Endothelial cell of umbilical vein (primary cell): ENCODE measurements around the gene MUC20. TPM values are rescaled to one million over a fixed set of nuclear protein-coding genes. Genes with fewer than 3 reads are reported as not detected.
"Not testable (repeated sequence)": the region's sequence is repeated elsewhere in the genome, so short reads cannot be mapped to it uniquely, and the experiment has no call there.

ENCODE experiments used
- BruUV-seq: library from RNA; stranded (reverse); fragments of 400-500 nt; replicated peaks from 2 replicates; lab custom pipeline; 2021; lab: Mats Ljungman, UMichigan
- CTCF ChIA-PET: fragments of 300-600, 350-600 bp; sonication (Branson Sonifier 250); formaldehyde crosslinking; loops from one replicate; lab custom pipeline; 2021; ENCODE audit warnings: antibody characterized with exemption, inconsistent platforms; lab: Charles Lee
- POLR2A ChIA-PET: fragments of 300-600, 350-600 bp; sonication (Branson Sonifier 250); formaldehyde crosslinking; loops from one replicate; lab custom pipeline; 2021; ENCODE audit warnings: antibody characterized with exemption, inconsistent platforms; lab: Charles Lee
- DNase-seq: peaks from one replicate; pipeline ENCODE4 v3.0.0-alpha.2; 2011; ENCODE audit warnings: low read depth, low spot score
- FAIRE-seq: peaks from 2 replicates; lab custom pipeline; 2011; peaks lifted over from hg19 to GRCh38; lab: Jason Lieb, UNC
- H2AFZ ChIP-seq: 2 replicates; pipeline ENCODE4 v1.6.0; 2012; ENCODE audit warnings: low read depth, low read length, control low read depth, inconsistent platforms
- H3K27ac ChIP-seq: 2 replicates; pipeline ENCODE4 v1.5.1; 2011; ENCODE audit warnings: low read depth, mild to moderate bottlenecking, control low read depth, low read length, moderate library complexity; ENCODE audit not compliant: insufficient read depth
- H3K27me3 ChIP-seq, 2 experiments: 2 replicates each; pipeline versions ENCODE4 v1.6.0 to v1.6.1; 2011; ENCODE audit warnings: low read length in 2 of 2, mixed read lengths in 1 of 2; ENCODE audit not compliant: control insufficient read depth in 2 of 2, insufficient read depth in 2 of 2
- H3K36me3 ChIP-seq, 2 experiments: 2 replicates in 1 of 2; 3 replicates in 1 of 2; pipeline ENCODE4 v1.5.1; 2011; ENCODE audit warnings: low read length in 2 of 2, mild to moderate bottlenecking in 1 of 2, moderate library complexity in 1 of 2; ENCODE audit not compliant: control insufficient read depth in 2 of 2, insufficient read depth in 2 of 2; ENCODE audit errors: extremely low read depth in 1 of 2
- H3K4me1 ChIP-seq: 3 replicates; pipeline ENCODE4 v1.5.1; 2011; ENCODE audit warnings: mild to moderate bottlenecking, low read length; ENCODE audit not compliant: control insufficient read depth, insufficient read depth; ENCODE audit errors: extremely low read depth
- H3K4me2 ChIP-seq: 2 replicates; pipeline ENCODE4 v1.6.1; 2011; ENCODE audit warnings: low read length, control low read depth, mixed read lengths; ENCODE audit not compliant: insufficient read depth
- H3K4me3 ChIP-seq, 3 experiments: fragments of 200-600 bp in 1 of 3; sonication (generic), shearing (Covaris generic) in 1 of 3; replicated peaks in 1 of 3; 2 replicates each; pipeline ENCODE4 v1.5.1; 2011 to 2016; ENCODE audit warnings: control low read depth in 3 of 3, low read length in 3 of 3, mild to moderate bottlenecking in 2 of 3, inconsistent platforms in 1 of 3, low read depth in 1 of 3, moderate library complexity in 1 of 3; ENCODE audit not compliant: insufficient read depth in 1 of 3
- H3K79me2 ChIP-seq: 2 replicates; pipeline ENCODE4 v1.6.0; 2012; ENCODE audit warnings: low read length, inconsistent platforms; ENCODE audit not compliant: control insufficient read depth, insufficient read depth
- H3K9ac ChIP-seq: replicated peaks from 2 replicates; pipeline ENCODE3; 2011; ENCODE audit warnings: low read length, control low read depth; ENCODE audit not compliant: insufficient read depth; ENCODE audit errors: extremely low read depth
- H3K9me1 ChIP-seq: replicated peaks from 3 replicates; pipeline ENCODE4 v1.6.0; 2011; ENCODE audit warnings: mild to moderate bottlenecking, low read length; ENCODE audit not compliant: control insufficient read depth, insufficient read depth; ENCODE audit errors: extremely low read depth
- H3K9me3 ChIP-seq: replicated peaks from 2 replicates; pipeline ENCODE4 v1.5.1; 2012; ENCODE audit warnings: low read length, inconsistent platforms; ENCODE audit not compliant: control insufficient read depth, insufficient read depth
- H4K20me1 ChIP-seq: replicated peaks from 2 replicates; pipeline ENCODE3; 2011; ENCODE audit warnings: mild to moderate bottlenecking, low read length; ENCODE audit not compliant: control insufficient read depth, insufficient read depth; ENCODE audit errors: extremely low read depth
- dilution Hi-C: fragments of 300-500 bp; cut with MboI; formaldehyde crosslinking; loops from one replicate; pipeline ENCODE4 v1.15.0; 2019; ENCODE audit warnings: low sequenced_read_pairs; ENCODE audit not compliant: extremely low pct_ligation_motif_present
- intact Hi-C: fragments of 100-400 bp; cut with micrococcal nuclease; formaldehyde crosslinking; loops from one replicate; pipeline ENCODE4 v1.10.0; 2022
- polyA plus RNA-seq, 4 experiments: library from polyadenylated mRNA; depleted of rRNA in 3 of 4; stranded (reverse) in 3 of 4; unstranded in 1 of 4; fragments of >200 nt; gene quantifications; 2 replicates each; pipeline versions ENCODE4 v1.2.1 to v1.2.3, GENCODE V29; 2011 to 2012; ENCODE audit warnings: missing spikeins in 1 of 4
- total RNA-seq: library from RNA; stranded (reverse); gene quantifications from 2 replicates; pipeline ENCODE4 v1.2.3, GENCODE V29; 2021

The MUC20 gene
- total and polyA plus RNA-seq, 2 donors (not counting 3 experiments of a cell fraction or from before 2014, with no cell fraction given), result 0.62 TPM; not detected in 1

DNA sequence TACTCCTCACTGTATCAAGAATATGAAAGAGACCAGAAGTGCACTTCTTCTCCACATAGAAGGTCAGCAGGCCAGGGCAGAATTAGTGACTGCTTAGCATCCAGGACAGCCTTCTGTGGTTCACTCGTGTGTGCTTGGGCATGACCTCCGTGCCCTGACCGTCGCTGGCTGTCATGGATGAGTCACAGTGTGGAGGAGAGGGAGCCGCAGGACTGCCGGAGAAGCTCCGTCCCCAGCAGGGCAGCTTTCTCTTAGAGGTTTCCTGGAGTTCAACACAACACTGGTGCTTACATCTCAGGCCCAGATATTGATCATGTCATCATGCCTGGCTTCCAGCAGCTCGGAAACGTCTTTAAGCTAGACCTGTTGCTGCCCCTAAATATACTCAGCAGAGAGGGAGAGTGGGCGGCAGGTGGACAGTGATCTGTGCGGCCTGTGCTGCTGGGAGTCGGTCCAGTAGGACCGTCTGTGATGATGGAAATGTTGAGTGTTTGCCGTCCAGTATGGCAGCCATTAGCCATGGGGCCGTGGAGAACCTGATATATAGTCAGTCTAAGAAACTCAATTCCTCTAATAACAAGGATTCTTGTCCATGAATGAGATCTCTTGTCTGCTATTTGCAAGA, 42.3 kb upstream of the MUC20 start:
- not testable (repeated sequence) for BruUV-seq

DNA sequence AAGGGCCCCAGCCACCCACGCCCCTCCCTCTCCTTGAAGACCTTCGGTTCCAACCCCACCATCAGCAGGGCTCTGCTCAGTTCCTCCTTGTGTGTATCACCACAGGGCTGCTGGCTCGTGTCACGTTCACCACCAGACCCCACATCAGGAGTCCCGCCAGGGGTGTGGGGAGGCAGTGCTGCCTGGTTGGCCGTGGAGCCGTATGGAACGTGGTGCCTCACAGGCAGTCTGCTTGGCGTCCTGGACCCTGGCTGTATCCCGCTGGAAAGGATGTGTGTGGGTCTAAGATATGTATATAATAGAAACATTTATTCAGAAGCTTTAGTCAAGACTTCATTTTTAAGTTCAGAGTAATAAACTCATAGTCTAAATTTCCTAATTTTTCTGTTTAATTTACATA, 40.1 kb upstream of the MUC20 start:
- H3K9me3 ChIP-seq, intact Hi-C loops, FAIRE-seq, H3K9ac ChIP-seq, H3K4me2 ChIP-seq, H4K20me1 ChIP-seq, H3K4me1 ChIP-seq, H3K27ac ChIP-seq, H2AFZ ChIP-seq, H3K4me3 ChIP-seq, CTCF ChIA-PET, dilution Hi-C loops, H3K27me3 ChIP-seq, DNase-seq, H3K36me3 ChIP-seq, H3K79me2 ChIP-seq, POLR2A ChIA-PET, BruUV-seq, H3K9me1 ChIP-seq: not testable (repeated sequence)

More for the DNA sequence above, 42.3 kb upstream of the MUC20 start:
- DNase-seq, H3K36me3 ChIP-seq, H3K27me3 ChIP-seq, H3K79me2 ChIP-seq, H3K27ac ChIP-seq, CTCF ChIA-PET, FAIRE-seq, H3K9me1 ChIP-seq, H3K4me1 ChIP-seq, POLR2A ChIA-PET, H3K9ac ChIP-seq, H2AFZ ChIP-seq, H3K4me2 ChIP-seq, dilution Hi-C loops, H3K4me3 ChIP-seq, H3K9me3 ChIP-seq, H4K20me1 ChIP-seq: not testable (repeated sequence)
- intact Hi-C loops, result loop anchor here (10.0 kb wide), 1 partner anchor 296 kb away; no protein-coding TSS in a partner anchor

DNA sequence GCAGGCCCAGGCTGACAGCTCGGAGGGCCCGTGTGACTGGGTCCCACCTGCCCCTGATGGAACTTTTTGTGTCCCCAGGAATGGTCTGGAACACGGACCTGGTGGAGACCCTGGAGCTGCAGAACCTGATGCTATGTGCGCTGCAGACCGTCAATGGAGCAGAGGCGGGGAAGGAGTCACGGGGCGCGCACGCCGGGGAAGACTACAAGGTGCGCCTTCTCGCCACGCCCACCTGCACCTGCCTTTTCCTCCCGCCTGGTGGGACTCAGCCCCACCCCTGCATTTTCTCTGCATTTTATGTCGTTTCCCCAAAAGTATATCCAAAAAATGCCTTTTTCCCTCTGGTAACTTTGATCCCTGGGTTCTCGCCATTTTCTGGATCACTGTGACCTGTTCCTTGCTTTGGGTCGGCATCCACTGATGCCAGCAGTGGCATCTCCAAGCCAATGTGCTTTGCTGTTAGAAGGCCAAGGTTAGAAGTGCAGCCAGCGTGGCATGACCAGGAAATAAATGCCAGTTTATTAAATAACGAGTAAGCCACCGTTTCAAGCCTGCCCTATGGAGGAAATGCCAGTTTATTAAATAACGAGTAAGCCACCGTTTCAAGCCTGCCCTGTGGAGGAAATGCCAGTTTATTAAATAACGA, 39.2 kb upstream of the MUC20 start:
- not testable (repeated sequence) for FAIRE-seq

DNA sequence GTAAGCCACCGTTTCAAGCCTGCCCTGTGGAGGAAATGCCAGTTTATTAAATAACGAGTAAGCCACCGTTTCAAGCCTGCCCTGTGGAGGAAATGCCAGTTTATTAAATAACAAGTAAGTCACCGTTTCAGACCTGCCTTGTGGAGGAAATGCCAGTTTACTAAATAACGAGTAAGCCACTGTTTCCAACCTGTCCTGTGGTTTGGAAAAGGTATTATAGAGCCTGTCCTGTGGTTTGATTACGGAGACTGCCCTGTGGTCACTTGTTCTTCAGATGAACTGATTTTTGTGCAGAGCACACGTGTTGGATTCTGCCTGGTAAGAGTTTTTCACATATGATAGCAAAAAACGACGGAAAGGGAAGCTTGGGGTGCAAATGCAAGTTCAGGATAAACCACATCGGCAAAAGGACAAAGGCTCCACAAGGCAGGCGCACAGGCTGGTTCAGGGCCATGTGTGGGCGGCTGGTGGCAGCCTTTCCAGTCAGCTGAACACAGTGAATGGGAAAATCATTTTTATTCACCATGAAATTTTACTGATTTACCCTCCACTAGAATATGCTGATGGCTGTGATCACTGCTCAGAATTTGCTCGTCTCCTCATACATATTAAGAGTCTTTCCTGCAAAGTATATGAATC, 38.6 kb upstream of the MUC20 start:
- H3K9ac ChIP-seq, H3K27ac ChIP-seq, POLR2A ChIA-PET, BruUV-seq, DNase-seq, H2AFZ ChIP-seq, H3K79me2 ChIP-seq, H3K36me3 ChIP-seq, H3K27me3 ChIP-seq, H3K4me1 ChIP-seq, CTCF ChIA-PET, H3K4me3 ChIP-seq, H4K20me1 ChIP-seq, H3K4me2 ChIP-seq, H3K9me3 ChIP-seq, dilution Hi-C loops, H3K9me1 ChIP-seq, FAIRE-seq: not testable (repeated sequence)
- intact Hi-C loops, result loop anchor here (2.0 kb wide), 1 partner anchor 15 kb away; no protein-coding TSS in a partner anchor

More for the DNA sequence above, 39.2 kb upstream of the MUC20 start:
- H3K36me3 ChIP-seq, H3K79me2 ChIP-seq, H3K27ac ChIP-seq, CTCF ChIA-PET, H4K20me1 ChIP-seq, H3K4me3 ChIP-seq, BruUV-seq, POLR2A ChIA-PET, DNase-seq, H2AFZ ChIP-seq, H3K27me3 ChIP-seq, H3K9me3 ChIP-seq, H3K4me2 ChIP-seq, H3K4me1 ChIP-seq, H3K9ac ChIP-seq, H3K9me1 ChIP-seq, dilution Hi-C loops: not testable (repeated sequence)
- intact Hi-C loops, result loop anchor here (2.0 kb wide), 1 partner anchor 15 kb away; no protein-coding TSS in a partner anchor
